Measurements from ENCODE around the gene LCN15. TPM values are rescaled to one million over a fixed set of nuclear protein-coding genes. Genes with fewer than 3 reads are reported as not detected.

Gene LCN15
- total and polyA plus RNA-seq, 10 of the 15 experiments (the other 5 are each of a cell fraction or from before 2014, with no cell fraction given): 0.37 to 0.50 TPM; not detected in 8

- no peak for TF ChIP-seq FOXM1 (IDR thresholded peaks at IDR 0.05; ENCODE audit: low read depth, low read length)
Observed at GRCh38 chr9:136744773-136745172, 19.5 kb downstream of the LCN15 start (continued).

GRCh38 chr9:136743639-136744211 is 20.6 kb downstream of the LCN15 start:
- intact Hi-C loops (cut with micrococcal nuclease; ENCODE audit: unreplicated experiment) (no loop called here), in situ Hi-C loops (cut with MboI) (no loop called here)
- Histone ChIP-seq H3K36me3 (ENCODE audit: control insufficient read depth in 2 of 2, insufficient read depth in 2 of 2, low read length in 1 of 2) (no peaks in the 10 kb centered on the region), H3K9ac (ENCODE audit: control insufficient read depth, insufficient read depth, low read length) (no peak overlapping the region), H3K9me3 (replicated peaks; ENCODE audit: control insufficient read depth, insufficient read depth, low read length) (no peaks in the 10 kb centered on the region), H3K4me3 (no peak overlapping the region), H3K79me2 (ENCODE audit: control insufficient read depth, insufficient read depth, low read length) (no peaks in the 10 kb centered on the region), H3K27ac (ENCODE audit: control insufficient read depth, insufficient read depth) (no peak overlapping the region), H4K20me1 (ENCODE audit: control insufficient read depth, insufficient read depth) (no peaks in the 10 kb centered on the region), H3K4me2 (ENCODE audit: control insufficient read depth, insufficient read depth) (no peak overlapping the region), H3K27me3 (replicated peaks in 1 of 2; ENCODE audit: control insufficient read depth in 2 of 2, insufficient read depth in 2 of 2, low read length in 1 of 2) (peaks cover 0 to 8% of the 10 kb centered on the region in 2 experiments; a peak in 3 of 4 replicates), H2AFZ (ENCODE audit: control insufficient read depth, low read depth, low read length) (no peak overlapping the region), H3K4me1 (ENCODE audit: control insufficient read depth, insufficient read depth, low read length) (peaks cover 15% of the 10 kb centered on the region)
- POLR2A ChIA-PET: no interaction called here
- SMC1A ChIA-PET (ENCODE audit: uncharacterized antibody, unreplicated experiment): no interaction called here
- WGBS (ENCODE audit: insufficient coverage, insufficient replicate concordance, low lambda C conversion rate, missing lambda C conversion rate): 51% methylated on average over 16 of the region's 16 CpGs
- FAIRE-seq (no peak), DNase-seq (ENCODE audit: low read depth, low spot score) (no peak), ATAC-seq (no peak)
- RAD21 ChIA-PET (ENCODE audit: unreplicated experiment): interaction anchor here (1.2 kb wide), 1 partner anchor 14 kb away, joined by 3 read pairs; no protein-coding TSS in a partner anchor
- BruUV-seq (replicated peaks): no TSS peak
- CTCF ChIA-PET: no interaction called here
- TF ChIP-seq HDAC2 (IDR thresholded peaks at IDR 0.05): no peak
- TF ChIP-seq ETV6 (conservative IDR thresholded peaks at IDR 0.05 in 1 of 2, IDR thresholded peaks at IDR 0.05 in 1 of 2; ENCODE audit: borderline replicate concordance in 1 of 2, low read depth in 1 of 2): no peak
- no peak for TF ChIP-seq BCL3 (IDR thresholded peaks at IDR 0.05; ENCODE audit: borderline replicate concordance, insufficient read depth, low read depth, low read length, poor library complexity, severe bottlenecking)
- TF ChIP-seq SMC3 (IDR thresholded peaks at IDR 0.05; ENCODE audit: borderline replicate concordance, low read length): no peak
- no peak for TF ChIP-seq RAD21 (IDR thresholded peaks at IDR 0.05; ENCODE audit: insufficient read depth, low read depth, low read length)
- no peak for TF ChIP-seq SIN3A (IDR thresholded peaks at IDR 0.05; ENCODE audit: low read depth, low read length)
- TF ChIP-seq PAX8 (IDR thresholded peaks at IDR 0.05): no peak
- TF ChIP-seq NR2C1 (IDR thresholded peaks at IDR 0.05): no peak
- no peak for TF ChIP-seq TCF12 (IDR thresholded peaks at IDR 0.05; ENCODE audit: low read depth, low read length)
- TF ChIP-seq FOS (IDR thresholded peaks at IDR 0.05; ENCODE audit: borderline replicate concordance, extremely low read depth, insufficient read length): no peak
- TF ChIP-seq JUND (IDR thresholded peaks at IDR 0.05; ENCODE audit: low read depth, low read length): no peak
- no peak for TF ChIP-seq PML (IDR thresholded peaks at IDR 0.05; ENCODE audit: low read length)
- no peak for TF ChIP-seq GABPA (IDR thresholded peaks at IDR 0.05; ENCODE audit: low read depth)
